ENCODE data around the gene DDX17. TPM values are rescaled to one million over a fixed set of nuclear protein-coding genes. Genes with fewer than 3 reads are reported as not detected.

Gene DDX17
- total and polyA plus RNA-seq, 2 of the 8 experiments (the other 6 are each of a cell fraction or from before 2014, with no cell fraction given), result 437 to 441 TPM

GRCh38 chr22:38501797-38502672 lies 4.1 kb downstream of the DDX17 start:
- no peaks in the 10 kb centered on the region for H3K27me3 ChIP-seq (replicated peaks in 1 of 4; ENCODE audit: control insufficient read depth in 3 of 4, extremely low read depth in 1 of 4, insufficient read depth in 3 of 4, low read length in 3 of 4)
- no peak overlapping the region for H2AK5ac ChIP-seq (ENCODE audit: low read depth, low read length)
- no peak overlapping the region for H2BK20ac ChIP-seq (ENCODE audit: low read length)
- peaks cover 12% of the 10 kb centered on the region for H3K23me2 ChIP-seq (ENCODE audit: low read depth, low read length)
- POLR2A ChIA-PET (ENCODE audit: partially characterized antibody), result interaction anchor here (0.7 to 32.5 kb wide), 14 partner anchors 10 to 100 kb away, joined by 3 to 1102 read pairs (median 4); partner anchors contain the start of genes DMC1 and KDELR3
- peak overlapping the region in 1 of 4 experiments; percentile 97; a peak in 2 of 8 replicates for H3K4me3 ChIP-seq (ENCODE audit: extremely low read depth in 1 of 4, insufficient read depth in 2 of 4, low read depth in 3 of 4, low read length in 4 of 4)
- CTCF ChIA-PET (ENCODE audit: partially characterized antibody), result interaction anchor here (0.8 to 1.4 kb wide), 8 partner anchors 8 to 195 kb away, joined by 3 to 7 read pairs (median 3); no protein-coding TSS in a partner anchor
- no peak overlapping the region for H2BK120ac ChIP-seq (replicated peaks; ENCODE audit: low read depth, low read length)
- H3K79me2 ChIP-seq (ENCODE audit: control insufficient read depth in 1 of 2, insufficient read depth in 2 of 2, low read length in 2 of 2), result peaks cover 32 to 77% of the 10 kb centered on the region in 2 experiments
- H4K8ac ChIP-seq (ENCODE audit: extremely low read depth, insufficient read depth, low read length), result no peak overlapping the region
- no peak overlapping the region for H3K23ac ChIP-seq (ENCODE audit: insufficient read length)
- H2BK5ac ChIP-seq (ENCODE audit: low read depth, low read length), result no peak overlapping the region
- H3K4me2 ChIP-seq (ENCODE audit: insufficient read depth in 1 of 2, low read depth in 2 of 2, low read length in 2 of 2), result peak overlapping the region; percentile 78 to 94; a peak in 2 of 4 replicates
- H3K4me1 ChIP-seq (replicated peaks in 1 of 4; ENCODE audit: control insufficient read depth in 3 of 4, insufficient read depth in 4 of 4, low read length in 3 of 4), result peaks cover 0 to 7% (median 5%) of the 10 kb centered on the region in 4 experiments; a peak in 5 of 7 replicates
- 90% methylated on average over 9 of the region's 10 CpGs; no CpG with 5 or more reads in 1 of the 2 experiments for WGBS, 2 experiments (ENCODE audit: extremely low coverage in 1 of 2, insufficient coverage in 1 of 2, insufficient read length in 1 of 2, insufficient replicate concordance in 2 of 2, low coverage in 1 of 2, low lambda C conversion rate in 2 of 2, missing lambda C conversion rate in 1 of 2)
- no peak overlapping the region for H2BK12ac ChIP-seq (ENCODE audit: low read depth, low read length)
- no peak overlapping the region for H3K18ac ChIP-seq (ENCODE audit: extremely low read depth, low read length)
- H3K9ac ChIP-seq (replicated peaks in 1 of 4; ENCODE audit: extremely low read depth in 1 of 4, low read depth in 3 of 4, low read length in 3 of 4), result no peak overlapping the region; a peak in 3 of 7 replicates
- H3K79me1 ChIP-seq (ENCODE audit: low read depth, low read length), result 0 out of 2 replicates have a peak, but pooled peaks cover 3% of the 10 kb centered on the region
- H3K27ac ChIP-seq (ENCODE audit: low read depth, low read length), result no peak overlapping the region
- H2BK15ac ChIP-seq (ENCODE audit: low read length), result no peak overlapping the region
- DNase-seq (ENCODE audit: low read depth in 1 of 2, low spot score in 2 of 2), result no peak
- no peak for FAIRE-seq
- H3K36me3 ChIP-seq (ENCODE audit: control insufficient read depth in 2 of 4, insufficient read depth in 4 of 4, low read length in 3 of 4), result peaks cover 20 to 79% (median 39%) of the 10 kb centered on the region in 4 experiments
- no peaks in the 10 kb centered on the region for H3K9me3 ChIP-seq (ENCODE audit: insufficient read depth in 2 of 2, low read depth in 1 of 2, low read length in 1 of 2)
- H4K20me1 ChIP-seq (replicated peaks in 1 of 2; ENCODE audit: control insufficient read depth in 1 of 2, insufficient read depth in 2 of 2, low read length in 2 of 2), result peaks cover 18 to 22% of the 10 kb centered on the region in 2 experiments
- H3K14ac ChIP-seq (ENCODE audit: insufficient read length), result no peak overlapping the region
- no peak overlapping the region for H3K4ac ChIP-seq (replicated peaks; ENCODE audit: insufficient read length, low read depth, low read length)
- no peak overlapping the region for H2AFZ ChIP-seq (ENCODE audit: low read length)
- H3K56ac ChIP-seq (replicated peaks; ENCODE audit: insufficient read length, low read depth, low read length), result no peak overlapping the region
- no peak overlapping the region for H4K91ac ChIP-seq (replicated peaks; ENCODE audit: insufficient read length, low read length)
- H4K5ac ChIP-seq (ENCODE audit: insufficient read length, low read depth, low read length), result no peak overlapping the region
- TF ChIP-seq SIX5 (IDR thresholded peaks at IDR 0.05; ENCODE audit: low read depth, low read length) (no peak), GTF2F1 (IDR thresholded peaks at IDR 0.05; ENCODE audit: borderline replicate concordance, low read depth, low read length) (no peak), TEAD4 (IDR thresholded peaks at IDR 0.05; ENCODE audit: low read depth, low read length) (no peak), POLR2A (IDR thresholded peaks at IDR 0.05; ENCODE audit: control extremely low read depth in 1 of 2, low read depth in 2 of 2, low read length in 2 of 2) (0 out of 3 replicates have a peak, but pooled peaks of 1 of the 2 experiments have one; percentile 10), SIN3A (conservative IDR thresholded peaks at IDR 0.05 in 1 of 2, IDR thresholded peaks at IDR 0.05 in 1 of 2; ENCODE audit: low read depth in 1 of 2, low read length in 2 of 2) (no peak), POLR2AphosphoS5 (IDR thresholded peaks at IDR 0.05; ENCODE audit: low read depth, low read length) (0 out of 2 replicates have a peak, but pooled peaks have one; percentile 43), CTCF (IDR thresholded peaks at IDR 0.05; ENCODE audit: control extremely low read depth in 1 of 3, insufficient read depth in 1 of 3, low read depth in 1 of 3, low read length in 3 of 3) (no peak), TBP (IDR thresholded peaks at IDR 0.05; ENCODE audit: low read depth, low read length) (no peak), JUND (IDR thresholded peaks at IDR 0.05; ENCODE audit: low read length) (no peak)
